Thoracic aorta (tissue), 2 donors: Measurements from ENCODE around the gene CRBN. TPM values are rescaled to one million over a fixed set of nuclear protein-coding genes. Genes with fewer than 3 reads are reported as not detected.

ENCODE experiments used
- ATAC-seq: fragments of 150-250 bp; one replicate; pipeline ENCODE4 v1.8.0; 2017; ENCODE audit warnings: low read depth; ENCODE audit not compliant: insufficient number of reproducible peaks, low FRiP score
- DNase-seq: peaks from one replicate; pipeline ENCODE4 v3.0.0-alpha.2; 2020; ENCODE audit warnings: low spot score
- H3K27ac ChIP-seq, 2 donors: fragments of 200-600 bp; sonication (generic); 1 replicate in 1 of 2; 2 replicates in 1 of 2; pipeline ENCODE4 v1.5.1; 2016; ENCODE audit warnings: mild to moderate bottlenecking in 2 of 2, moderate library complexity in 2 of 2
- H3K27me3 ChIP-seq: fragments of 200-600 bp; sonication (generic); replicated peaks from 2 replicates; pipeline ENCODE4 v1.6.0; 2016; ENCODE audit warnings: mild to moderate bottlenecking; ENCODE audit not compliant: insufficient read depth
- H3K36me3 ChIP-seq: fragments of 200-600 bp; sonication (generic); one replicate; pipeline ENCODE4 v1.5.1; 2016
- H3K4me1 ChIP-seq, 2 donors: fragments of 200-600 bp; sonication (generic); 1 replicate in 1 of 2; 2 replicates in 1 of 2; pipeline versions ENCODE4 v1.5.1 to v1.6.0; 2016; ENCODE audit warnings: low read depth in 2 of 2, mild to moderate bottlenecking in 1 of 2; ENCODE audit not compliant: control insufficient read depth in 1 of 2
- H3K4me3 ChIP-seq: fragments of 200-600 bp; sonication (generic); 2 replicates; pipeline ENCODE4 v1.5.1; 2016; ENCODE audit warnings: mild to moderate bottlenecking
- H3K9me3 ChIP-seq: fragments of 200-600 bp; sonication (generic); 2 replicates; pipeline ENCODE4 v1.5.1; 2016
- CTCF ChIP-seq: fragments of 200-600 bp; sonication (generic); IDR thresholded peaks from one replicate; pipeline ENCODE4 v1.5.1; 2019; ENCODE audit warnings: antibody characterized with exemption
- total RNA-seq, 2 donors: library from RNA; depleted of rRNA; stranded (reverse); fragments of >200 nt; gene quantifications; one replicate each; pipeline versions ENCODE4 v1.1.0 to v1.2.3, GENCODE V29; 2016

The CRBN gene
- total RNA-seq, 2 donors from 2014 or later: 80.6 TPM

DNA sequence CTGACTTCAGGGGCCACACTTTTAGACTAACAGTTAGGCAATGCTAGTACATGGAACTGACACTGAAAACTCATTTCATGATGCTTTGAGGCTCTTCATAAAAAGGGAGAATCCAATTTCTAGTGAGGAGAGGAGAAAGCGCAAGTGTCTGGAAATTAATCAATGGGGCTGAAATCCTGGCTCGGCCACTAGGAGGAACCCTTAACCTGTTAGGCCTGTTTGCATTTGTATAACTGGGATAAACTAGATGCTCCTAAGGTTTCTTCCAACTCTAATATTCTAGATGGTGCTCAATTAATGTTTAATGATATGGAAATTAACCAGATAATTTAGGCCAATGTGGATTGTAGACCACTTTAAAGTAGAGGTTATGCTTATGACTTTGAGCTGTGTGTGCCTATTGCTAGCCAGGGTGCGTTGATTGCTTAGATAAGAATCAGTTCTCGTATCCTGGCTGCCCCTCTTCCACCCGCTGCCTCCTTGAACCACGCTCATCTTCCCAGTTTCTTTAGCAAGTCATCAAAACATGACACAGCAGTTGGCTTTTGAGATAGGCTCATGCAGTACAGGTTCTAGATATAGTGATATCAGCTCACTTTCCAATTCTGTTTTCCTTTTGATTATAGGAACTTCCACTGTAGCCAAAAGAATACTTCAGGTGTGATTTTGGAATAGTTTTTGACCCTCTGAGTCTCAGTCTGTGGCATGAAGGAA is 16.8 kb upstream of the CRBN start:
- H3K27me3 ChIP-seq: no peaks in the 10 kb centered on the region
- no peak for ATAC-seq
- H3K9me3 ChIP-seq: no peaks in the 10 kb centered on the region
- no peaks in the 10 kb centered on the region for H3K36me3 ChIP-seq
- H3K4me1 ChIP-seq: peaks cover 0 to 5% of the 10 kb centered on the region in 2 donors
- peak; percentile 19 for TF ChIP-seq CTCF
- no peak overlapping the region for H3K4me3 ChIP-seq
- H3K27ac ChIP-seq: no peak overlapping the region
- no peak for DNase-seq

GRCh38 chr3:3194861-3195260 is 15.4 kb upstream of the CRBN start:
- H3K36me3 ChIP-seq: no peaks in the 10 kb centered on the region
- H3K27ac ChIP-seq: no peak overlapping the region
- ATAC-seq (no peak), DNase-seq (no peak)
- no peaks in the 10 kb centered on the region for H3K4me1 ChIP-seq
- no peak overlapping the region for H3K4me3 ChIP-seq
- no peak for TF ChIP-seq CTCF
- no peaks in the 10 kb centered on the region for H3K27me3 ChIP-seq
- H3K9me3 ChIP-seq: no peaks in the 10 kb centered on the region

DNA sequence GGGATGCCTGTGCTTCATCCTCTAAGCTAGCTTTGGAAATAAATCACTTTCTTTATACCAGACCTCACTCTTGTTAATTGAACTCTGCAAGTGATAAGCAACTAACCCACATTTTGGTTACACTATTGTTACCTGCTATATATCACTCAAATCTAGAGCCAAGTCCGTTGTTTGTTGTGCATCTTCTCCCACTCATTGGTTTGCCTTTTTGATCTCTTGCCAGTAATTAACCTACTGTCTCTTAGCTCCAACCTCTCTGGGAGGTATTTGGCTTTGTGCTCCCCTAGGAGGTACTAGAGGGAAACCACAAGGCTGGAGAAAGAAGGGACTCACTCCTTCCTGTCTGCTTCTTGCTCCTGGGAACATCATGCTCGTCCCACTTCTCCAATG is 12.8 kb upstream of the CRBN start:
- Histone ChIP-seq H3K9me3 (no peaks in the 10 kb centered on the region), H3K27ac (no peak overlapping the region), H3K4me3 (no peak overlapping the region), H3K27me3 (no peaks in the 10 kb centered on the region), H3K4me1 (no peaks in the 10 kb centered on the region), H3K36me3 (no peaks in the 10 kb centered on the region)
- no peak for TF ChIP-seq CTCF
- DNase-seq (no peak), ATAC-seq (no peak)

DNA sequence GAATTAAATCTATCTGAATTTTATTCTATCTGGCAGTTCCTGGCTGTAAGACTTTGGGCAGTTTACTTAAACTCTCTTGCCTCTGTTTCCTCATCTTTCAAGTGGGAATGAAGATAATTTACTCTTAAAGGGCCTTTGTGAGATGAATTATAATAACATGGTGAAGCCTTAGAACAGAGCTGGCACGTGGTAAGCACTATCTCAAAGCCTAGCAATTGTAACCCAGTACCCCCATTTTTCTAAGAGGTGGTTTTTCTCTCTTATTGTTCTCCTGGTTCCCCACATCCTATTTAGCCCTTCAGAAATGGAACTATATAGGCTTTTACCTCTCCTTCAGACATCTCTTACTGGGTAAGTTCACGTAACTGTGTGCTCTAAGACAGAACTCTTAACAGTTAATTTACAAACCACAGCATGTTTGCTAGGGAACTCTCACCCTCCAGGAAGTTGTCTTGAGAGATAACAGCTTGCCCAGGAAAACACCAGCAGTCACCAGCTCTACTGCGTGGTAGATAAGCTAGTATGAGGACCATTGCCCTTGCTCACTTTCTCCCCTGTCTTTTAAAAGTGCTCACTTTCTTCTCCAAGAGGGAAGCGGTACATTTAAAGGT is 12.3 kb upstream of the CRBN start:
- Histone ChIP-seq H3K36me3 (no peaks in the 10 kb centered on the region), H3K27me3 (no peaks in the 10 kb centered on the region), H3K9me3 (peaks cover 2% of the 10 kb centered on the region), H3K4me3 (no peak overlapping the region), H3K27ac (no peak overlapping the region), H3K4me1 (no peaks in the 10 kb centered on the region)
- ATAC-seq (no peak), DNase-seq (no peak)
- no peak for TF ChIP-seq CTCF

- no peak overlapping the region for H3K27ac ChIP-seq
- DNase-seq: no peak
- H3K4me1 ChIP-seq: no peaks in the 10 kb centered on the region
- ATAC-seq: no peak
- TF ChIP-seq CTCF: no peak
- H3K27me3 ChIP-seq: no peaks in the 10 kb centered on the region
- peaks cover 8% of the 10 kb centered on the region for H3K9me3 ChIP-seq
- H3K4me3 ChIP-seq: no peak overlapping the region
- no peaks in the 10 kb centered on the region for H3K36me3 ChIP-seq
Observed at GRCh38 chr3:3189961-3190360, 10.5 kb upstream of the CRBN start.
